GM19397 (cell line): ENCODE measurements around the gene NAA10.
A peak's percentile ranks its signal among the peaks of the same experiment; 100 is the strongest.
"Not testable (repeated sequence)": the region's sequence is repeated elsewhere in the genome, so short reads cannot be mapped to it uniquely, and the experiment has no call there.

Source experiments
- ATAC-seq: cut with Tn5 transposase; IDR thresholded peaks from one replicate; pipeline ENCODE4 v1.9.1; 2021; ENCODE audit warnings: mild to moderate bottlenecking, moderate library complexity; ENCODE audit not compliant: unreplicated experiment

The NAA10 gene

DNA sequence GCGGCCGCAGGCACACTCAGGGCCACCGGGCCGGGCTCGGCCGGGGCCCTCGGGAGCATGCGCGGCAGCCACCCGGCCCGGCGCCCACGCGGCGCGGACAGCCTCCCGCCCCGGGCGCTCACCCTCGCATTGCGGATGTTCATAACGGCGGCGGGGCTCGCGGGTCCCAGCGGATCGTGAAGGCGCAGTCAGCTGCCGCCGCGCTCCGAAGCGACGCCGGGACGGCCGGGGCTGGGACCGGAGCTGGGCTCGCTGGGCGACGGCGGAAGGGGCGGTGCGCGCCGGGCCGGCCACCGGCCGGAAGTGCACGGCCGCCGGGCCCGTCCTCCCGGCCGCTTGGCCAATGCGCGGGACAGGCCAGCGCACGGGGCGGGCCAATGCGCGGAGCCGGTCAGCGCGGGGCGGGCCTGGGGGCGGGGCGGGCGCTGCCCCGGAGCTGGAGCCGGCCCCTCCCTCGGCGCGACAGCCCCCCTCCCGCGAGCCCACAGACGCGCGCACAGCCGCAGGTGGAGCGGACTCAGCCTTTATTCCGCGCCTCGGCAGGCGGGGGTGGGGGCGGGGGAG, at the start of gene NAA10:
Gene NAA10, minus strand, starts transcription at position 276 of the 564 bp plus-strand sequence. Its CDS starts 133 bp downstream, at position 143.
- ATAC-seq = peak; percentile 81

DNA sequence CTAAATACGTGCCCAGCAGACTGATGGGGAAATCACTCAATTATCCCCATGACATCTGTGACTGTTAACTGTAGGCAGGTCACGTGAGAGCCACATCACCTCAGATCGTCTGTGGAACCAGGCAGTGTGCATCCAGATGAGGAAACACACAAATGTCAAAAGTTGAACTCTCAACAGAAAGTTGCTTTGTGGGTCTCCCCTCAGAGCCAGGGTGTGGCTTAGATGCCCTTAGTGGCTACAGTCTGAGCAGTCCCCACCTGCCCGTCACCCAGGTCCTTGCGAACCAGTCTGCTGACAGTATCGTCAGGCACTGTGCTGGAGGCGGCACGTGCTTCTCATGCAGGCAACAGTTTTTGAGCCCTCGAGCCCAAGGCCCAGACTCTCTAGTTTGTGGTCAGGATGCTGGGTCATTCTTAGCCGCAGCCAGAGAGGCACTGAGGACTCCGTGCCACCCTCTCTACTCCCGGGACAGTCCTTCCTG, 48.5 kb upstream of the NAA10 start:
- ATAC-seq = no peak

GRCh38 chrX:153981771-153982533, 47.1 kb upstream of the NAA10 start:
- no peak for ATAC-seq

- no peak for ATAC-seq
Observed at GRCh38 chrX:153981231-153981630, 46.4 kb upstream of the NAA10 start.

- not testable (repeated sequence) for ATAC-seq
Observed at GRCh38 chrX:153980394-153980793, 45.6 kb upstream of the NAA10 start.

GRCh38 chrX:153974726-153975286, 40.0 kb upstream of the NAA10 start:
- no peak for ATAC-seq

DNA sequence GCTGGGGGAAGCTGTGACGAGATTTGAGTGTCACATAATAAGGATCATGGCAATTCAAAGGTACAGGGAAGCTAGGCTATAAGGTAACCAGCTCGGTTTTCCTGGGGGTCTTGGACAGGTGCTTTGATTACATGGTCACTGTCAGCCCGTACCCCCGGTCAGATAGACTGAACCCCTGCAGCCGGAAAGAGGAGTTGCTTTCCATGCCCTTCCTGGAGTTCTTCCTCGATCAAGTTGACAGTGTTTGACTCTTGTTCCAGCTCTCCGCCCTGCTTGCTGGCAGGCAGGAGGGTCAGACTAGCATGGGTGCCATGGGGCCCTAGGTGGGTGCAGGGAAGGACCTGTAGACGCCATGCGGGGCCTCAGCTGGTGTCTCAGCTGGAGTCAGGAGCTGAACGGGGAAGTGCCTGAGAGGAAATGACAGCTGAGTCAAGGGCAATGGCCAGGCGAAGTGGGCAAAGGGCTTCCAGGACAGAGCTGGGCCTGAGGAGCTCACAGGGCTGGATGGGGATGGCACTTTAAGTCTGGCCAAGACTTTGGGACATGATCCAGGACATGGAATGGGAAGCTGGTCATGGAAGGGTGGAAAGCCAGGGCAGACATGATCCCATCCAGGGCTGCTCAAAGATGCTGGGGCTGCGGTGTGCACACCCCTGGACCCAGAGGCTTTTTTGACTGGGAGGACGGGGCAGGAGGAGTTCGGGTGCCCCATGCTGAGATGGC, 39.3 kb upstream of the NAA10 start:
- no peak for ATAC-seq

DNA sequence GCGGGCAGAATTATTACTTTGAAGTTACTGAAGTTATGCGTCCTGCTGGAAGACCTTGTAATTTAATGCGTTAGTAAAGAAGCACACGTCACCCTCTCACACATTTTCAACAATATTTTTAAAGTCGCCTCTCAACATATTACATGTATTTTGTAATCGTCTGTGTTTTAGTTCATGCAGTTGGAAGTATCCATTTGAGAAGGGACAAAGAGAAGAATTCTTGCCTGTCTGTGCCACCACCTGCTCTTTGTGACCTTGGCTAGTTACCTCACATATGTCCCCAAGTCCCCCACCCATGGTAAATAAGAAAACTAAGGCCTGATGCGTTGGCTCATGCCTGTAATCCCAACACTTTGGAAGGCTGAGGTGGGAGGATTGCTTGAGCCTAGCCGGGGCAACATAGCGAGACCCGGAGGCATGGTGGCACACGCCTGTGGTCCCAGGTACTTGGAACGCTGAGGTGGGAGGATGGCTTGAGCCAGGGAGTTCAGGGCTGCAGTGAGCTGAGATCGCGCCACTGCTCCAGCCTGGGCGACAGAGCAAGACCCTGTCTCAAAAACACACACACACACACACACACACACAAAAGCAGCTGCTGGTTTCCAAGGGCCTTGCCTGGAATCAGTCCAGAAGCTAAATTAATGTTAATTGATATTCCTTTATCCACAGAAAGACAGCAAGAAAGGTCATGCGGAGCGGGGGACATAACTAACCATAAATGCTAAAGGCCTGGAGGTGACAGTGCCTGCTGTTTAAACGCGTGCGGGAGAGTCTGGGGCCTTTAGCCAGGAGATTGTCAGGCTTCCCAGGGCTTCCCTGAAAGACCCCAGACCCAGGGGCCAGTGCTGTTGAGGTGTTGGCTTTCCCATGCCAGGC, 38.5 kb upstream of the NAA10 start:
- ATAC-seq = no peak

DNA sequence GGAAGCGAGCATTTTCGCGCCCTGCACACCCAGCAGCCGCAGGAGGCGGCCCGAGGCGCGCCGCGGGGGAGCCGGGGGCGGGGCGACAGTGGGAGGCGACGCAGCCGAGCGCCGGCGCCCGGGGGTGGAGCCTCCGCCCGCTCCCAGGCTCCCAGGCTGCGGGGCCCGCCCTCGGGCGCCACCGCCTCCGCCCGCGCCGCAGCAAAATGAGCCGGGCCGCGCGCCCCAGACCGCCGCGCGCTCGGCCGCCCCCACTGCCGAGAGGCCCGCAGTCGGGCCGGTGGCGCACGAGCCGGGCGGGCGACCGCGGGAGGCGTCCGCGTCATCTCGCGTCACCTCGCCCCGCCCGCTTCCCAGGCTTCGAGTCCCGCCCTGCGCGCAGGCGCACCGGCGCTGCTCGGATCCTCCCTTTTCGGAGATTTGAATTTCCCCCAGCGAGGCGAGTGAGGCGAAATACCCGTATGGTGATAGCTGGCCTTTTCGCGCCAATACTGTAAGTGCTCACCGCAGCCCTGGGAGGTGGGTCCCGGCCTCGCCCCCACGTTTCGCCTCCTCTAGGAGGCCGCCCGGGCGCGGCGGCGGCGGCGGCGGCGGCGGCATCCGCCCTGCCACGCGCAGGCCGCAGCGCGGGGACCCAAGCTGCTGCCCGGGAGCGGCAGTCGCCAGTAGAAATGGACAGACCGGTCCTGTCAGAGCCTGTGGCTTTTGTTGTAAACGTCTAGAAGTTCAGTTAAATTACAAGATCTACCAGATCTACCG, 37.7 kb upstream of the NAA10 start, which contains the start of gene TMEM187:
Gene TMEM187, plus strand, starts transcription at position 387 of the 759 bp plus-strand sequence. CDS start 9,309 bp downstream, outside the sequence.
- peak; percentile 57 for ATAC-seq

DNA sequence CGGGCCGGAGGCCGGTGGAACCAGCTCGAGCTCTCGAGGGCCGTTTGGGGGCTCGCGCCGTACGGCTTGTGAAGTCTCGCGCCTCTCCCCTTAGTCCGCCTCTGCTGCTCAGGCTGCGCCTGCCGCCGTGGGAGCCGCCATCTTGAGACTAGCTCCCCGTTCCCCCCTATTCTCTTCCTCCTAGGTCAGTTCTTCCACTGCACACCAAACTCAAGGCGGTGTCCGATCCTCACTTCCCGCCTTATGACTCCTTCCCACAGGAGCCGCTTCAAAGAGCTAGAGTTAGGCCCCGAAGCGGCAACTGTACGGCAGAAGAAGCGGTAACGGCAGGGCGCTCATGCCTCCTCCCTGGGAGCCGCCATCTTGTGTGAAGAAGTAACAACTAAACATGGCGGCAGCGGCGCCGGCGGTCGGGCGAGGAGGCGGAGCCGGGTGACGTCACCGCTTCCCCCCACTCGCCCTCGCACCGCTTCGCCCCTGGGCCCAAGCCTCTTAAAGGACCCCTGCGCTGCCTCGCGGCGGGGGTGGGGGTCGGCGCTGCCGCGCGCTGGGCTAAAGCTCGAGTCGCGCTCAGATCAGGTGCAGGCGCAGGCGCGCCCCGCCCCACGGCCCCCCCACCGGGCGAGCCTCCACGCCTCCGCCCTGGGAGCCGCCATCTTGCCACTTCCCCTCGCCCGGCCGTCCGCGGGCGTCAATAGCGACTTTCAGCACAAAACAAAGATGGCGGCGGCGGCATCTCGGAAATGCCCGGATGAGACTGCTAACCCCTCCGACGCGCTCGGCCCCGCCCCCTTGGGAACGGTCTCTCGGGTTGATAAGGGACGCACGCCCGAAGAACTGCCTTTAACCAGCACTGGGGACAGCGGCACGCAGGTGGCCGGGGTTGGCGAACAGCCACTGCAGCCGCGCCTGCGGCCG, 36.9 kb upstream of the NAA10 start, which contains the start of gene HCFC1:
Gene HCFC1, minus strand, starts transcription at position 369 of the 918 bp plus-strand sequence. CDS start 978 bp downstream, outside the sequence.
- peak; percentile 37 for ATAC-seq

DNA sequence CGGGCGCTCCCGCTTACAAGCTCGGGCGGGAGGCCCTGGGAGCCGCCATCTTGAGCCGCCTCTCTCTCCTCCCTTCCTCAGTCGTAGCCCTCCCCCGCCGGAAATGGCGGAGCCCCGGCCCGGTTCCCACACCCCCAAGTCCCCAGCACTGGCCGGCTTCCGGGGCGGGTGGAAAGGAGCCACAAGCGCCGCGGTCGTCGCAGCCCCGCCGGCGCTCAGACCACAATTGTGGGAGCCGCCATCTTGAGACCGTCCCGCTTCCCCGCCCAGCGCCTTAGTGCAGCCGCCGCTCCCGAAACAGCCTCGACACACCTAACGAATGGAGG, 36.2 kb upstream of the NAA10 start:
- peak; percentile 36 for ATAC-seq

GRCh38 chrX:153970357-153971123, 35.7 kb upstream of the NAA10 start:
- ATAC-seq = no peak

DNA sequence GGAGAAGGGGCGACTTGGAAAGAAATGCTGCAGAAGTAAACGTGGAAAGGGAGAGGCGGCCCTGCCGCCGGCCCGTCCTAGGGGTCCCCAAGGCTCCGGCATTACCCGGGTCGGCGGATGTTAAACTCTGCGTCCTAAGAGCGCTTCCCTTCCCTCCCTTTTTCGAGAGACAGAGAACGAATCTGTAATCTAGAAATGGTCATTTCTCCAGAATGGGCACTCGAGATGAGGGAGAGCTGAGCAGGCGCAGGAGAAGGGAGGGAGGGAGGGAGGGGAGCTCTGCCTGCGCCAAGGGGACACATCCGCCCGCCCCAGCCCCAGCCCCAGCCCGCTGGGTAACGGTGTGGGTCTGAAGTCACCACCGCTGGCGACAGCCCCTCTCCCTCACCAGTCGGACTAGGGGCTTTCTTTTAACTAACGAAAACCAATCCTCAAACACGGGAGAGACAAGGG, 35.1 kb upstream of the NAA10 start:
- ATAC-seq = no peak

GRCh38 chrX:153969125-153969903, 34.5 kb upstream of the NAA10 start:
- no peak for ATAC-seq

DNA sequence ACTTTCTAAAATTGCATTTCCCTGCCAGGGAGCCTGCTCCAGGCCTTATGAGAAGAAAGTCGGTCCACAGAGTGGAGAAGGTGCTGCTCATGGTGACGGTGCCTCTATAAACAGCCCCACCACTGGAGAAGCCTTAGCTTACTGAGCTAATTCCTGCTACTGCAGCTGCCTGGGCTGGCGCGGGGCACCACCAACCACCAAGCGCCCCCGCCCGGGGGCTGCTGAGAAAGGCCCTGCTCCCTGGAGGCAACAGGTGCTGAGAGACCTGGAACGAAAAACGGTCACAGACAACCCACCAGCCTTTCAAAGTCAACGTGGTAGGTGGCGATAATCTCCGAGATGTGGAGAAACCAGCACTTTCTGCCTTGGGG, 33.9 kb upstream of the NAA10 start:
- ATAC-seq = no peak

- ATAC-seq = no peak
Observed at GRCh38 chrX:153968255-153968654, 33.4 kb upstream of the NAA10 start.
